Mesendoderm (in vitro differentiated cells): ENCODE measurements around the gene SPATA18.
"Not testable (repeated sequence)": the region's sequence is repeated elsewhere in the genome, so short reads cannot be mapped to it uniquely, and the experiment has no call there.

ENCODE experiments used
- DNase-seq: peaks from one replicate; pipeline ENCODE4 v3.0.0; 2013
- H2AK5ac ChIP-seq: 2 replicates; pipeline ENCODE4 v1.6.1; 2013; ENCODE audit warnings: low read length, inconsistent platforms
- H2BK120ac ChIP-seq: 2 replicates; pipeline ENCODE4 v1.6.1; 2013; ENCODE audit warnings: low read depth, mild to moderate bottlenecking, low read length, moderate library complexity, mixed read lengths
- H2BK15ac ChIP-seq: replicated peaks from 2 replicates; pipeline ENCODE4 v1.6.1; 2013; ENCODE audit warnings: low read depth, mild to moderate bottlenecking, moderate library complexity
- H2BK5ac ChIP-seq: 2 replicates; pipeline ENCODE4 v1.6.1; 2013; ENCODE audit warnings: low read length, inconsistent platforms
- H3K18ac ChIP-seq: 2 replicates; pipeline ENCODE4 v1.6.1; 2013; ENCODE audit warnings: mild to moderate bottlenecking, low read length, mixed read lengths
- H3K23ac ChIP-seq: one replicate; pipeline ENCODE4 v1.6.1; 2013; ENCODE audit warnings: low read length
- H3K27ac ChIP-seq: 2 replicates; pipeline ENCODE4 v1.5.1; 2013; ENCODE audit warnings: low read depth, mild to moderate bottlenecking, inconsistent platforms, low read length, moderate library complexity
- H3K27me3 ChIP-seq: 2 replicates; pipeline ENCODE4 v1.6.1; 2013; ENCODE audit warnings: low read length, control low read depth, mild to moderate bottlenecking, inconsistent platforms; ENCODE audit not compliant: insufficient read depth, poor library complexity
- H3K36me3 ChIP-seq: 2 replicates; pipeline ENCODE4 v1.6.1; 2013; ENCODE audit warnings: low read length, inconsistent platforms; ENCODE audit not compliant: control insufficient read depth, insufficient read depth
- H3K4ac ChIP-seq: one replicate; pipeline ENCODE4 v1.6.1; 2013; ENCODE audit warnings: low read depth, mild to moderate bottlenecking, low read length, moderate library complexity
- H3K4me1 ChIP-seq: 2 replicates; pipeline ENCODE4 v1.6.1; 2013; ENCODE audit warnings: low read depth, low read length, inconsistent platforms; ENCODE audit not compliant: control insufficient read depth
- H3K4me2 ChIP-seq: 2 replicates; pipeline ENCODE4 v1.6.1; 2013; ENCODE audit warnings: low read length
- H3K4me3 ChIP-seq: 2 replicates; pipeline ENCODE4 v1.5.1; 2013; ENCODE audit warnings: mild to moderate bottlenecking, low read length
- H3K56ac ChIP-seq: one replicate; pipeline ENCODE4 v1.6.1; 2013; ENCODE audit warnings: low read length
- H3K79me1 ChIP-seq: 2 replicates; pipeline ENCODE4 v1.6.1; 2013; ENCODE audit warnings: low read length, inconsistent platforms
- H3K79me2 ChIP-seq: 2 replicates; pipeline ENCODE4 v1.6.1; 2013; ENCODE audit warnings: mild to moderate bottlenecking, low read length; ENCODE audit not compliant: control insufficient read depth, insufficient read depth
- H3K9ac ChIP-seq: 2 replicates; pipeline ENCODE4 v1.6.1; 2013; ENCODE audit warnings: low read length, inconsistent platforms
- H4K5ac ChIP-seq: one replicate; pipeline ENCODE4 v1.6.1; 2013; ENCODE audit warnings: low read length
- H4K8ac ChIP-seq: one replicate; pipeline ENCODE4 v1.6.1; 2013; ENCODE audit warnings: low read depth, mild to moderate bottlenecking, control low read depth, low read length, moderate library complexity
- WGBS: extraction: QIAGEN DNeasy Blood & Tissue Kit; methylation state at CpG from one replicate; pipeline ENCODE4 v1.1.7; 2013; ENCODE audit warnings: low lambda C conversion rate, missing lambda C conversion rate; ENCODE audit not compliant: insufficient coverage; ENCODE audit errors: extremely low coverage; 5-methylcytosine and 5-hydroxymethylcytosine counted together

SPATA18 gene

GRCh38 chr4:52135171-52135570 is 84.1 kb downstream of the SPATA18 start:
- no peak overlapping the region for H4K8ac ChIP-seq
- no peak overlapping the region for H2BK5ac ChIP-seq
- H3K9ac ChIP-seq = no peak overlapping the region
- no peak overlapping the region for H3K18ac ChIP-seq
- H3K4me2 ChIP-seq = no peak overlapping the region
- H2BK120ac ChIP-seq = no peak overlapping the region
- no peak for DNase-seq
- H2BK15ac ChIP-seq = no peak overlapping the region
- H3K23ac ChIP-seq = no peak overlapping the region
- no peak overlapping the region for H3K4me3 ChIP-seq
- H3K79me2 ChIP-seq = no peaks in the 10 kb centered on the region
- H4K5ac ChIP-seq = no peak overlapping the region
- no peak overlapping the region for H3K4ac ChIP-seq
- no peaks in the 10 kb centered on the region for H3K4me1 ChIP-seq
- no peaks in the 10 kb centered on the region for H3K36me3 ChIP-seq
- H3K27ac ChIP-seq = no peak overlapping the region
- no peaks in the 10 kb centered on the region for H3K79me1 ChIP-seq
- 100% methylated on average over 1 of the region's 3 CpGs for WGBS
- H3K27me3 ChIP-seq = no peaks in the 10 kb centered on the region
- H3K56ac ChIP-seq = no peak overlapping the region
- H2AK5ac ChIP-seq = no peak overlapping the region

DNA sequence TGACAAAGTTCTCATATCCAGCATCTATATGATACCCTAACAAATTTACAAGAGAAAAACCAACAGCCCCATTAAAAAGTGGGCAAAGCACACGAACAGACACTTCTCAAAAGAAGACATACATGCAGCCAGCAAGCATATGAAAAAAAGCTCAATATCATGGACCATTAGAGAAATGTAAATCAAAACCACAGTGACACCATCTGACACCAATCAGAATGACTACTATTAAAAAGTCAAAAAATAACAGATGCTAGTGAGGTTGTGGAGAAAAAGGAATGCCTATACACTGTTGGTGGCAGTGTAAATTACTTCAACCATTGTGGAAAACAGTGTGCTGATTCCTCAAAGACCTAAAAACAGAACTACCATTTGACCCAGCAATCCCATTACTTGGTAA is 86.0 kb downstream of the SPATA18 start:
- not testable (repeated sequence) for H3K9ac ChIP-seq, H3K18ac ChIP-seq, H3K79me1 ChIP-seq, H3K36me3 ChIP-seq, H3K56ac ChIP-seq, H3K27me3 ChIP-seq, H2BK15ac ChIP-seq, H2AK5ac ChIP-seq, H3K79me2 ChIP-seq, H4K8ac ChIP-seq, H2BK120ac ChIP-seq, H3K4me2 ChIP-seq, H3K4me1 ChIP-seq, H3K23ac ChIP-seq, H2BK5ac ChIP-seq, H3K4ac ChIP-seq, DNase-seq, H4K5ac ChIP-seq, H3K27ac ChIP-seq, H3K4me3 ChIP-seq
- no CpG with 5 or more reads among the region's 1 CpG for WGBS

DNA sequence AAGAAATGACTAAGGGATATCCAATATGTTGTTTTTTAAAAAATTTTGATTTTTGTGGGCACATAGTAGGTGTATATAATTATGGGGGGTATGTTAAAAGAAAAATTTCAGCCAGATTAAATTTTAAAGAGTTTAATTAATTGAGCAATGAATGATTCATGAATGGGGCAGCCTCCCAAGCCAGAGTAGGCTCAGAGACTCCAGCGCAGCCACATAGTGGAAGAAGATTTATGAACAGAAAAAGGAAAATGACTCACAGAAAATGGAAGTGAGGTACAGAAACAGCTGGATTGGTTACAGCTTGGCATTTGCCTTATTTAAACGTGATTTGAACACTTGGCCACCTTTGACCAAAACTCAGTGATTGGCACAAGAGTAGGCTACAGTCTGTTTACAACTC is 91.7 kb downstream of the SPATA18 start:
- Histone ChIP-seq H3K79me2 (no peaks in the 10 kb centered on the region), H4K8ac (no peak overlapping the region), H3K36me3 (no peaks in the 10 kb centered on the region), H3K79me1 (no peaks in the 10 kb centered on the region), H3K4ac (no peak overlapping the region), H3K9ac (no peak overlapping the region), H3K56ac (no peak overlapping the region), H2BK5ac (no peak overlapping the region), H3K27me3 (no peaks in the 10 kb centered on the region), H2BK120ac (no peak overlapping the region), H3K4me1 (no peaks in the 10 kb centered on the region), H2AK5ac (no peak overlapping the region), H4K5ac (no peak overlapping the region), H3K4me3 (no peak overlapping the region), H2BK15ac (no peak overlapping the region), H3K4me2 (no peak overlapping the region), H3K18ac (no peak overlapping the region), H3K23ac (no peak overlapping the region), H3K27ac (no peak overlapping the region)
- WGBS = no CpG with 5 or more reads among the region's 2 CpGs
- no peak for DNase-seq

GRCh38 chr4:52143815-52144214 is 92.7 kb downstream of the SPATA18 start:
- Histone ChIP-seq H3K4me2 (no peak overlapping the region), H3K56ac (no peak overlapping the region), H3K18ac (no peak overlapping the region), H2BK15ac (no peak overlapping the region), H2AK5ac (no peak overlapping the region), H3K9ac (no peak overlapping the region), H3K36me3 (no peaks in the 10 kb centered on the region), H3K4ac (no peak overlapping the region), H3K79me2 (no peaks in the 10 kb centered on the region), H3K79me1 (no peaks in the 10 kb centered on the region), H4K8ac (no peak overlapping the region), H2BK5ac (no peak overlapping the region), H4K5ac (no peak overlapping the region), H3K23ac (no peak overlapping the region), H3K4me3 (no peak overlapping the region), H3K4me1 (no peaks in the 10 kb centered on the region), H3K27ac (no peak overlapping the region), H3K27me3 (no peaks in the 10 kb centered on the region), H2BK120ac (no peak overlapping the region)
- DNase-seq = no peak
- no CpG with 5 or more reads among the region's 3 CpGs for WGBS

- no peak overlapping the region for H3K4me3 ChIP-seq
- no peak overlapping the region for H3K18ac ChIP-seq
- no peak overlapping the region for H2AK5ac ChIP-seq
- H4K5ac ChIP-seq = no peak overlapping the region
- no peak overlapping the region for H2BK15ac ChIP-seq
- WGBS = no CpG with 5 or more reads among the region's 7 CpGs
- H3K4me1 ChIP-seq = no peaks in the 10 kb centered on the region
- H3K9ac ChIP-seq = no peak overlapping the region
- H3K4me2 ChIP-seq = no peak overlapping the region
- no peak overlapping the region for H2BK120ac ChIP-seq
- H3K79me1 ChIP-seq = no peaks in the 10 kb centered on the region
- no peak overlapping the region for H3K4ac ChIP-seq
- no peak overlapping the region for H2BK5ac ChIP-seq
- no peak overlapping the region for H3K56ac ChIP-seq
- no peak overlapping the region for H3K27ac ChIP-seq
- H3K79me2 ChIP-seq = no peaks in the 10 kb centered on the region
- no peaks in the 10 kb centered on the region for H3K27me3 ChIP-seq
- H4K8ac ChIP-seq = no peak overlapping the region
- H3K23ac ChIP-seq = no peak overlapping the region
- DNase-seq = no peak
- H3K36me3 ChIP-seq = no peaks in the 10 kb centered on the region
Observed at GRCh38 chr4:52144372-52144771, 93.3 kb downstream of the SPATA18 start.
